Measurements from ENCODE around the gene C5AR2. TPM values are rescaled to one million over a fixed set of nuclear protein-coding genes. Genes with fewer than 3 reads are reported as not detected.

C5AR2 gene
- total and polyA plus RNA-seq, 4 donors, result 0.61 to 2.8 (median 1.8) TPM

DNA sequence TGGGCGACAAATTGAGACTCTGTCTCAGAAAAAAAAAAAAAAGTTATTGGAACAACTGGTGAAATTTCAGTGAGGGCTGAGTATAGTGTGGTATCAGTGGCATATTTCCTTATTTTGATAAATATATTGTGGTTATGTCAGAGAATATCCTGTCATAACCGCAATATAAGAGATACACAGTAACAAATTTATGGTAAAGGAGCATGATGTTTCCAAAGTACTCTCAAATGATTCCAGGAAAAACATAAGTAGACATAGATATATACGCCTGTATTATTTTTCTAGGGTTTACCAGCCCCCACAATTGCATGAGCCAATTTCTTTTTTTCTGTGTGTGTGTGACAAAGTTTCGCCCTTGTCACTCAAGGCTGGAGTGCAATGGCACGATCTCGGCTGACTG is 28.0 kb upstream of the C5AR2 start:
- H3K4me1 ChIP-seq (ENCODE audit: control insufficient read depth in 4 of 4, insufficient read depth in 4 of 4, low read length in 3 of 4), result peaks cover 0 to 5% (median 0%) of the 10 kb centered on the region in 4 donors
- no peak overlapping the region for H3K4me3 ChIP-seq (ENCODE audit: low read depth in 1 of 3, low read length in 3 of 3)
- no peak for TF ChIP-seq HNF4A (conservative IDR thresholded peaks at IDR 0.05)
- TF ChIP-seq ATF3 (IDR thresholded peaks at IDR 0.05), result no peak
- no peak for TF ChIP-seq RXRA (IDR thresholded peaks at IDR 0.05)
- TF ChIP-seq EGR1 (IDR thresholded peaks at IDR 0.05; ENCODE audit: low read depth in 2 of 2), result no peak
- no peak for TF ChIP-seq FOXA2 (IDR thresholded peaks at IDR 0.05)
- no peak for TF ChIP-seq NR2F2 (IDR thresholded peaks at IDR 0.05)
- no peak for TF ChIP-seq JUND (IDR thresholded peaks at IDR 0.05)
- TF ChIP-seq REST (IDR thresholded peaks at IDR 0.05), result no peak
- no peak overlapping the region for H3K9ac ChIP-seq (ENCODE audit: low read depth in 1 of 2, low read length in 2 of 2)
- H3K9me3 ChIP-seq (ENCODE audit: control insufficient read depth in 4 of 4, low read length in 3 of 4), result no peaks in the 10 kb centered on the region
- H3K36me3 ChIP-seq (ENCODE audit: control insufficient read depth in 4 of 4, insufficient read depth in 3 of 4, low read depth in 1 of 4, low read length in 3 of 4), result no peaks in the 10 kb centered on the region
- no peak for DNase-seq (ENCODE audit: low spot score)
- no peaks in the 10 kb centered on the region for H3K27me3 ChIP-seq (ENCODE audit: control insufficient read depth in 4 of 4, insufficient read depth in 4 of 4, low read length in 3 of 4)
- no peak overlapping the region for H3K27ac ChIP-seq (ENCODE audit: low read depth in 1 of 2, low read length in 2 of 2)
- 75% methylated on average over 6 of the region's 6 CpGs for WGBS

- Histone ChIP-seq H3K4me1 (ENCODE audit: control insufficient read depth in 4 of 4, insufficient read depth in 4 of 4, low read length in 3 of 4) (peaks cover 0 to 5% (median 0%) of the 10 kb centered on the region in 4 donors), H3K27ac (ENCODE audit: low read depth in 1 of 2, low read length in 2 of 2) (peak overlapping the region in 1 of 2 donors; percentile 40), H3K9me3 (ENCODE audit: control insufficient read depth in 4 of 4, low read length in 3 of 4) (no peaks in the 10 kb centered on the region), H3K4me3 (ENCODE audit: low read depth in 1 of 3, low read length in 3 of 3) (no peak overlapping the region), H3K36me3 (ENCODE audit: control insufficient read depth in 4 of 4, insufficient read depth in 3 of 4, low read depth in 1 of 4, low read length in 3 of 4) (no peaks in the 10 kb centered on the region), H3K9ac (ENCODE audit: low read depth in 1 of 2, low read length in 2 of 2) (peak overlapping the region in 1 of 2 donors; percentile 34), H3K27me3 (ENCODE audit: control insufficient read depth in 4 of 4, insufficient read depth in 4 of 4, low read length in 3 of 4) (no peaks in the 10 kb centered on the region)
- WGBS, result 3% methylated on average over 14 of the region's 14 CpGs
- DNase-seq (ENCODE audit: low spot score), result peak; percentile 80
- TF ChIP-seq NR2F2 (IDR thresholded peaks at IDR 0.05) (peak; percentile 84), EGR1 (IDR thresholded peaks at IDR 0.05; ENCODE audit: low read depth in 2 of 2) (peak in 1 of 2 donors; percentile 66), FOXA1 (IDR thresholded peaks at IDR 0.05) (peak; percentile 38), ATF3 (IDR thresholded peaks at IDR 0.05) (peak; percentile 78), YY1 (IDR thresholded peaks at IDR 0.05) (peak; percentile 31), TAF1 (conservative IDR thresholded peaks at IDR 0.05) (no peak), HNF4G (IDR thresholded peaks at IDR 0.05) (no peak), GABPA (IDR thresholded peaks at IDR 0.05 in 1 of 2, conservative IDR thresholded peaks at IDR 0.05 in 1 of 2) (no peak), HNF4A (conservative IDR thresholded peaks at IDR 0.05) (peak; percentile 52 to 67), CTCF (IDR thresholded peaks at IDR 0.05; ENCODE audit: low read depth, low read length, missing input control) (peak; percentile 95), FOXA2 (IDR thresholded peaks at IDR 0.05) (no peak), JUND (IDR thresholded peaks at IDR 0.05) (peak in 1 of 2 donors; percentile 42), ZBTB33 (IDR thresholded peaks at IDR 0.05) (peak; percentile 56), REST (IDR thresholded peaks at IDR 0.05) (peak; percentile 17), SP1 (IDR thresholded peaks at IDR 0.05) (peak; percentile 85), RAD21 (IDR thresholded peaks at IDR 0.05) (peak; percentile 72 to 82), RXRA (IDR thresholded peaks at IDR 0.05) (peak; percentile 70 to 77)
- TF ChIP-seq, protein P1, sequence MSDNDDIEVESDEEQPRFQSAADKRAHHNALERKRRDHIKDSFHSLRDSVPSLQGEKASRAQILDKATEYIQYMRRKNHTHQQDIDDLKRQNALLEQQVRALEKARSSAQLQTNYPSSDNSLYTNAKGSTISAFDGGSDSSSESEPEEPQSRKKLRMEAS (IDR thresholded peaks at IDR 0.05), result peak; percentile 83
Observed at GRCh38 chr19:47305309-47305751, 26.6 kb upstream of the C5AR2 start.

All from liver (tissue), 9 donors.